Measurements from ENCODE around the gene TMEM40.

The TMEM40 gene

GRCh38 chr3:12775226-12775625 lies 16.2 kb upstream of the TMEM40 start:
- no peak for DNase-seq

DNA sequence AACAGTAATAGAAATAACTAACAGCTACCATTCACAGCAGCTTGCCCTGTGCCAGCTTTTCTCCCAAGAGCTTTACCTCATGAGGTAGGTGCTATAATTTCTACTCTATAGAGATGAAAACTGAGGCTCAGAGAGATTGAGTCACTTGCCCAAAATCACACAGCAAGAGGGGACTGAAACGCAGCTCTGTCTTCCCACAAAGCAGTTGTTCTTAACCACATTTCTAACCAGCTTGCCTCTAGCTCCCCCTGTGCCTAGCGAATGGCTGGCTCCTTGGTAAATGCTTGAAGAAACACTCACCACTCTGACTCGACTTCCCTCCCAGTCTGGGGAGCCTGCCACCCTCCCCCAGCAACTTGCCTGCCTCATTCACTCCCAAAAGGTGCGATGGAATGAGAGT lies 15.6 kb upstream of the TMEM40 start:
- DNase-seq = no peak

DNA sequence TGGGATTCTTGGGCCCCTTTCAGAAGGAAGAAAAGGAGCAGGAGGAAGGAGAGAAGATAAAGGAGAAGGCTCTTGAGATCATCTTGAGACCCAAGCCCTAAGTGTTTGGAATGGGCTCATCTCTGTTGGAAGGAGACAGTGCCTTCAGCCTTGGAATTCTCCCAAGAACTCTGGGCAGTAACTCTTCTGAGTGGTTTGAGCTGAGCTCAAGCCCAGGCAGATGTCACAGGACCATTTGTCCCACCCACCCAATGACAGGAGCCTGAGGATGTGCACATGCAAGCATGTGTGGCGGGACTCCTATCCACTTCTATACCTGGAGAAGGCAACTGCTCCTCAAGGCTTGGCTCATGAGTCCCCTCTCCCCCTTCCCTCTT lies 14.6 kb upstream of the TMEM40 start:
- no peak for DNase-seq

GRCh38 chr3:12773030-12773709 lies 14.1 kb upstream of the TMEM40 start:
- DNase-seq = no peak

DNA sequence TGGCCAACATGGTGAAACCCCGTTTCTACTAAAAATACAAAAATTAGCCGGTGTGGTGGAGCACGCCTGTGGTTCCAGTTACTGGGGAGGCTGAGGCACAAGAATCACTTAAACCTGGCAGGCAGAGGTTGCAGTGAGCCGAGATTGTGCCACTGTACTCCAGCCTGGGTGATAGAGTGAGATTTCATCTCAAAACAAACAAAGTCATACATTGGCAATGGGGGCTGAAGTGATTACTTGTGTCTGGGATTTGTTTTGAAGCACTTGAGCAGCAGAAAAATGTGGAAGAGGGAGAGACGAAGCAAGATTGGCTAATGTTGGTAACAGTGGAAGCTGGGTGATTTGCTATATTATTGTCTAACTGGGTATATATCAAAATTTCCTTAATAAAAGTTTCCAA lies 13.4 kb upstream of the TMEM40 start:
- DNase-seq = no peak

DNA sequence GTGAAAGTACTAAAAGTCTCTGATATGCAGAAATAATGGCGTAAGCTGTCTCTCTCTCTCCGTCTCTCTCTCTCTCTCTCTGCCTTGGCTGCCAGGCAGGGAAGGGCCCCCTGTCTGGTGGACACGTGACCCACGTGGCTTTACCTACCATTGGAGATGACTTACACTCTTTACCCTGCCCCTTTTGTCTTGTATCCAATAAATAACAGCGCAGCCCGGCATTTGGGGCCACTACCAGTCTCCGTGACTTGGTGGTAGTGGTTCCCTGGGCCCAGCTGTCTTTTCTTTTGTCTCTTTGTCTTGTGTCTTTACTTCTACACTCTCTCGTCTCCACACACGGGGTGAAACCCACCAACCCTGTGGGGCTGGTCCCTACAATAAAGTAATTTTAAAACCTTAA lies 12.2 kb upstream of the TMEM40 start:
- DNase-seq = no peak

- no peak for DNase-seq
These were observed 10.7 kb upstream of the TMEM40 start for GRCh38 chr3:12769761-12770160.

GRCh38 chr3:12768579-12769527 lies 9.8 kb upstream of the TMEM40 start:
- no peak for DNase-seq

GRCh38 chr3:12766541-12766940 lies 7.5 kb upstream of the TMEM40 start:
- no peak for DNase-seq

GRCh38 chr3:12764171-12764776 lies 5.2 kb upstream of the TMEM40 start:
- DNase-seq = no peak

GRCh38 chr3:12759693-12760565 lies 870 bp upstream of the TMEM40 start:
- no peak for DNase-seq

- DNase-seq = peak; percentile 21
These were observed 856 bp downstream of the TMEM40 start for GRCh38 chr3:12758025-12758781.

- no peak for DNase-seq
These were observed 2.4 kb downstream of the TMEM40 start for GRCh38 chr3:12756635-12757034.

GRCh38 chr3:12756175-12756574 lies 2.9 kb downstream of the TMEM40 start:
- no peak for DNase-seq

DNA sequence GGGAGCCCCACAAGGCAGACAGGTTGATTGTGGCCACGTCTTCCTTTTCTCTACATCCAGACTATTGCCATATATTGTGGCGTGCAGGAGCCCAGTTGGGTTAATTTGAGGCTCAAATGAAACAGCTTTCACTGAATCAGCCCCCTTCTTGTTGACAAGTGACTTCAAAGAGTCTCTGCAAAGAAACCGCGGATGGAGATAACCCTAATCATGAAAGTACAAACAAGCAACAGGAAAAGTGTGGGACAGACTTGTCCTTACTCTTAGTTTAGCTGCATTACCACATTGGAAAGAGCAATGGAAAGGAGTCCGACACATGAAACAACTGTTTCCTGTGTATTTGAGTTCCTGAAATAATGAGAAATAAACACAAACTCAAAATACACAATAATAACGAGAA lies 3.3 kb downstream of the TMEM40 start:
- DNase-seq = no peak

DNA sequence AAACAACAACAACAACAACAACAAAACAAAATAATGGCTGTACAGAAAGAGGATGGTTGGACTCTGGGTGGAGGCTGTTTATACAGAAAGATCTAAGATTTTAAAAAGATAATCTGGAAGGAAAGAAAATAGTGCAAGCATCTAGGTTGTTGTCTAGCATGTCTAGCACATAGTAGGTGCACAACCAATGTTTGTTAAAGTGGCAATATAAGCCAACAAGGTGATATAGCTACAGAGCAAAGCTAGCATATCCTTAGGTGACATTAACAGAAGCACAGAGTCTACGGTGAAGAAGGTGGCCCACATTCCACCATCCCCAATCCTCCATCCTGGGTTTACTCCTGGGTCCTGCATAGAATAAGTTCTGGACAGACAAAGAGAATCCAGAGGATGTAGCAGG lies 4.7 kb downstream of the TMEM40 start:
- DNase-seq = no peak

GRCh38 chr3:12753275-12754028 lies 5.6 kb downstream of the TMEM40 start:
- DNase-seq = no peak

GRCh38 chr3:12752809-12753208 lies 6.2 kb downstream of the TMEM40 start:
- no peak for DNase-seq

DNA sequence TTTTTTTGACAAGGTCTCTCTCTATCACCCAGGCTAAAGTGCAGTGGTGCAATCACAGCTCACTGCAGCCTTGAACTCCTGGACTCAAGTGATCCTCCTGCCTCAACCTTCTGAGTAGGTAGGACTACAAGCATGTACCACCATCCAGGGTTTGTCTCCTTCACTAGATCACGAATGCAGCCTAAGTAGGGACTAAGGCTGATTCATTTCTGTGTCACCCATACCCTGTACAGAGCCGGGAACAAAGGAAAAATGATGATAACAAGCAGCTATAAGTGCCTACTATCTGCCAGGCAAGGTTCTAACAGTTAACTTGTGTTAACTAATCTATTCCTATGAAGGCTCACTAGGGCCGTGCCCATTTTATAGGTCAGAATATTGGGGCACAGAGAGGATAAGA lies 7.0 kb downstream of the TMEM40 start:
- no peak for DNase-seq

DNA sequence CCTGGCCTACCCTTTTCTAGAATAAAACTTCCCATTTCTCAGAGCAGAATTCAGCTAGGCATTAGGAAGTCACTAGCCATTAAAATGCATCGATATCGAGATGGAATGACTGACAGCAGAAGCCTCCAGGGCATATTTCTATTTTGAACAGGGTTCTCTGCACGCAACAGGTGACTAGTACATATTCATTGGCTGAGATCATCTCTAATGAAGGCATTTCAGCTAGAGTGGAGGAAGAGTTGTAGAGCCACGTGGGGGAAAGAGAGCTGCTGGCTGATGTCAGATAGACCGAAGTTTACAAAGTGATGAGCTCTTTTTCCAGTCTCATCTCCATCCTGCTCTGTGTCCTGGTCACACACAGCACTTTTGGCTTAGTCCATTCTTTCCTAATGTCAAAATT lies 7.5 kb downstream of the TMEM40 start:
- DNase-seq = no peak

DNA sequence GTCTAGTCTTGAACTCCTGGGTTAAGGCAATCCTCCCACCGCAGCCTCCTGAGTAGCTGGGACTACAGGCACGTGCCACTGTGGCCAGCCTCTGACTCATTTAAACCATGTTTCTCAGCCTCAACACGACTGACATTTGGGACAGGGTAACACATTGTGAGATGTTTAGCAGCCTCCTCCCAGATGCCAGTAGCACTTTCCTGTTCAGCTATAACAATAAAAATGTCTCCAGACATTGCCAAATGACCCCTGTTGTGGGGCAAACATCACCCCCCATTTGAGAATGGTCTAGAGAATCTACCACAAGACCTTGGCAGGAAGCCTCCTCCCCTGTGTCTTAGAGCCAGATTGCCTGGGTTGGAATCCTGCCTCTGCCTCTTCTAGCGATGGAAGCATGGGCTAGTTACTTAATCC lies 8.4 kb downstream of the TMEM40 start:
- DNase-seq = no peak
